Vagina (tissue), 2 donors: Measurements from ENCODE around the gene CBLN4. TPM values are rescaled to one million over a fixed set of nuclear protein-coding genes. Genes with fewer than 3 reads are reported as not detected.

Source experiments
- DNase-seq, 2 donors: peaks; one replicate each; pipeline ENCODE4 v3.0.0-alpha.2; 2017; ENCODE audit errors: extremely low spot score in 2 of 2
- H3K27ac ChIP-seq: fragments of 200-600 bp; sonication (generic); one replicate; pipeline ENCODE4 v1.5.1; 2019
- H3K27me3 ChIP-seq: fragments of 200-600 bp; sonication (generic); one replicate; pipeline ENCODE4 v1.5.1; 2019
- H3K36me3 ChIP-seq, 2 donors: fragments of 200-600 bp; sonication (generic); one replicate each; pipeline ENCODE4 v1.5.1; 2017 to 2019
- H3K4me1 ChIP-seq: fragments of 200-600 bp; sonication (generic); one replicate; pipeline ENCODE4 v1.5.1; 2019
- H3K4me3 ChIP-seq, 2 donors: fragments of 200-600 bp; sonication (generic); 1 replicate in 1 of 2; 2 replicates in 1 of 2; pipeline ENCODE4 v1.5.1; 2016 to 2019
- H3K9me3 ChIP-seq: fragments of 200-600 bp; sonication (generic); one replicate; pipeline ENCODE4 v1.5.1; 2019
- CTCF ChIP-seq, 3 experiments: fragments of 450-650 bp in 2 of 3; fragments of 200-600 bp in 1 of 3; sonication (generic) in 1 of 3; IDR thresholded peaks; one replicate each; pipeline ENCODE4 v1.5.1; 2017 to 2019; ENCODE audit warnings: antibody characterized with exemption in 3 of 3, mild to moderate bottlenecking in 2 of 3, moderate library complexity in 2 of 3
- POLR2A ChIP-seq, 2 donors: fragments of 450-650 bp; IDR thresholded peaks; one replicate each; pipeline ENCODE4 v1.6.1; 2017; ENCODE audit warnings: antibody characterized with exemption in 2 of 2, mild to moderate bottlenecking in 2 of 2, moderate library complexity in 2 of 2
- POLR2AphosphoS5 ChIP-seq, 2 donors: sonication (generic); formaldehyde crosslinking; IDR thresholded peaks; one replicate each; pipeline ENCODE4 v1.9.0; 2017; ENCODE audit warnings: antibody characterized with exemption in 2 of 2, mild to moderate bottlenecking in 2 of 2, low read depth in 1 of 2; ENCODE audit not compliant: insufficient read depth in 1 of 2
- intact Hi-C: fragments of 100-400 bp; cut with DNase I; formaldehyde crosslinking; loops from one replicate; pipeline ENCODE4 v1.15.1; 2023
- total RNA-seq: library from RNA; depleted of rRNA; stranded (reverse); fragments of >200 nt; gene quantifications from one replicate; pipeline ENCODE4 v1.2.3, GENCODE V29; 2016

The CBLN4 gene
- not detected for total RNA-seq

- Histone ChIP-seq H3K9me3 (no peaks in the 10 kb centered on the region), H3K4me3 (no peak within 1 kb of the TSS), H3K27ac (no peak within 1 kb of the TSS), H3K27me3 (no peaks in the 10 kb centered on the region), H3K4me1 (no peaks in the 10 kb centered on the region), H3K36me3 (no peaks in the 10 kb centered on the region)
- intact Hi-C loops = no loop called here
- no peak for DNase-seq
- no peak for TF ChIP-seq POLR2AphosphoS5 (IDR thresholded peaks at IDR 0.05; ENCODE audit: insufficient read depth in 1 of 2, low read depth in 1 of 2)
- TF ChIP-seq POLR2A (IDR thresholded peaks at IDR 0.05) = no peak
Observed at GRCh38 chr20:56005389-56005715, at the start of gene CBLN4. Gene CBLN4 (minus strand): TSS chr20:56005519. CDS start chr20:56004171, 1,348 bp downstream.

GRCh38 chr20:56043227-56043626 lies 37.9 kb upstream of the CBLN4 start:
- intact Hi-C loops = no loop called here

DNA sequence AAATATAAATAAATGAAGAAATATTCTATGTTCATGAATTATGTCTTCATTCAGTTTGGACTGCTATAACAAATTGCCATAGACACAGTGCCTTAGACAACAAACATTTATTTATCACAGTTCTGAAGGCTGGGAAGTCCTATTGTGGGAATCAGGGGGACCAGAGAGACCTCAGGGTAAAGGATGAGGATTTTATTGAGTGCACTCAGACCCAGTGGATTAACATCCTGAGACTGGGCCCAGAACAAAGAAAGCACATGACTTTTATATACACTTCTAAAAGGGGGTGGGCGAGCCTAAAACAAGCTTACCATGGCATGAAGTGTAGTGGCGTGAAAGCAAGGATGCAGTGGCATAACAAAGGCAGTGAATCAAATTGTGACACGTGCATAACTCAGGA lies 26.9 kb upstream of the CBLN4 start:
- H3K27ac ChIP-seq = no peak overlapping the region
- no peak overlapping the region for H3K4me3 ChIP-seq
- TF ChIP-seq POLR2AphosphoS5 (IDR thresholded peaks at IDR 0.05; ENCODE audit: insufficient read depth in 1 of 2, low read depth in 1 of 2) (no peak), POLR2A (IDR thresholded peaks at IDR 0.05) (no peak), CTCF (IDR thresholded peaks at IDR 0.05) (no peak)
- H3K9me3 ChIP-seq = peaks cover 11% of the 10 kb centered on the region
- H3K4me1 ChIP-seq = no peaks in the 10 kb centered on the region
- no peak for DNase-seq
- intact Hi-C loops = no loop called here
- no peaks in the 10 kb centered on the region for H3K36me3 ChIP-seq
- no peaks in the 10 kb centered on the region for H3K27me3 ChIP-seq

More at GRCh38 chr20:56043227-56043626, 37.9 kb upstream of the CBLN4 start:
- Histone ChIP-seq H3K4me3 (no peak overlapping the region), H3K27ac (no peak overlapping the region), H3K36me3 (no peaks in the 10 kb centered on the region), H3K27me3 (no peaks in the 10 kb centered on the region), H3K4me1 (no peaks in the 10 kb centered on the region), H3K9me3 (no peaks in the 10 kb centered on the region)
- DNase-seq = no peak
- no peak for TF ChIP-seq POLR2A (IDR thresholded peaks at IDR 0.05)
- no peak for TF ChIP-seq POLR2AphosphoS5 (IDR thresholded peaks at IDR 0.05; ENCODE audit: insufficient read depth in 1 of 2, low read depth in 1 of 2)
- TF ChIP-seq CTCF (IDR thresholded peaks at IDR 0.05) = no peak

DNA sequence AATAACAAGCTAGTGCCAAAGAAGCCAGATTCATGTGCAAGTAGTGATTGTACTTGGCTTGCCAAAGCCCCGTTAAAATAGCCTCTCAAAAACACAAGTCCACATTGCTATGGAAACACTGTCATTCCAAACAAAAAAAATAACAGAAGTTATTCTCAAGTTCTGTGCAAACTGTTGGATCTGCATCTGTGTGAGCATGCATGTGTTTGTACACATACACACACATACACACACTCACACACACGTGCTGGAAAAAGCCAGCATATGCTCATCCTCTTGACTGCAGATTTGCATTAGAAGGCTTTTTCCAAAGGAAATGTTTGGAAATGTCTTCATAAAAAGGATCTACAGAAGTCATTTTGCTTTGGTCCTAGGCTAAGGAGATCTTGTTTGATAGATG lies 13.4 kb upstream of the CBLN4 start:
- Histone ChIP-seq H3K4me1 (no peaks in the 10 kb centered on the region), H3K36me3 (no peaks in the 10 kb centered on the region)
- TF ChIP-seq POLR2AphosphoS5 (IDR thresholded peaks at IDR 0.05; ENCODE audit: insufficient read depth in 1 of 2, low read depth in 1 of 2) = no peak
- TF ChIP-seq CTCF (IDR thresholded peaks at IDR 0.05) = no peak
- no peak for TF ChIP-seq POLR2A (IDR thresholded peaks at IDR 0.05)

DNA sequence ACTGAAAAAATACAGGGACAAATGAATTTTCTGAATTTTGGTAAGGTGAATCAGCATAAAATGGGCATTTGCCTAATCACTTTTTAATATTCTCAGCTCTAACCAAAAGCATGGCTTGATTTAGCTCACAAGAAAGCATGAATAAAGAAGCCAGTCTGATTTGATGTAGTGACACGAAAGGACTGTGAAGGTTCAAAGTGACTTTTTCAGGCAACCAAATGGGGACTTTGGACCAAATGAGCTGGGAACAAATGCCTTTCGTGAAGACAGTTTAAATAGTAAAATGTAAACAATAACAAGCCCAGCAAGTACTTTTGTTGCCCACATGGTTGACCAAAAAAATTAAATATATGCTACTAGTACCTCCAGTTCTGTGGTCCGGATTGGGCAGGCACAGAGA lies 12.9 kb upstream of the CBLN4 start:
- H3K27ac ChIP-seq = no peak overlapping the region
- no peaks in the 10 kb centered on the region for H3K9me3 ChIP-seq
- H3K36me3 ChIP-seq = no peaks in the 10 kb centered on the region
- intact Hi-C loops = no loop called here
- TF ChIP-seq CTCF (IDR thresholded peaks at IDR 0.05) (no peak), POLR2A (IDR thresholded peaks at IDR 0.05) (no peak), POLR2AphosphoS5 (IDR thresholded peaks at IDR 0.05; ENCODE audit: insufficient read depth in 1 of 2, low read depth in 1 of 2) (no peak)
- H3K4me3 ChIP-seq = no peak overlapping the region
- DNase-seq = no peak
- no peaks in the 10 kb centered on the region for H3K4me1 ChIP-seq
- no peaks in the 10 kb centered on the region for H3K27me3 ChIP-seq

More for the DNA sequence above, 13.4 kb upstream of the CBLN4 start:
- H3K4me3 ChIP-seq = no peak overlapping the region
- no peaks in the 10 kb centered on the region for H3K9me3 ChIP-seq
- intact Hi-C loops = no loop called here
- H3K27me3 ChIP-seq = no peaks in the 10 kb centered on the region
- no peak for DNase-seq
- no peak overlapping the region for H3K27ac ChIP-seq
